ENCODE measurements around the gene NFIA.

GRCh38 chr1:61151565-61151964 lies 69.2 kb downstream of the NFIA start:
- no peak for TF ChIP-seq CTCF (IDR thresholded peaks at IDR 0.05)
- no peak for TF ChIP-seq EZH2 (IDR thresholded peaks at IDR 0.05; ENCODE audit: borderline replicate concordance, insufficient read depth, low read depth, low read length, poor library complexity, severe bottlenecking)

Measured in B cell (primary cell).